LHCN-M2 (cell line): ENCODE measurements around the gene GANC. TPM values are rescaled to one million over a fixed set of nuclear protein-coding genes. Genes with fewer than 3 reads are reported as not detected.
"Not testable (repeated sequence)": the region's sequence is repeated elsewhere in the genome, so short reads cannot be mapped to it uniquely, and the experiment has no call there.

Experiments used
- DNase-seq: peaks from one replicate; pipeline ENCODE4 v3.0.0-alpha.2; 2012; ENCODE audit warnings: low read depth
- total RNA-seq: library from RNA; depleted of rRNA; stranded (reverse); fragments of >200 nt; gene quantifications from 2 replicates; pipeline ENCODE4 v1.2.3, GENCODE V29; 2014

The GANC gene
- total RNA-seq, 1 experiment from 2014 or later = 17.7 TPM

- DNase-seq = no peak
These were observed 9.9 kb downstream of the GANC start for GRCh38 chr15:42282926-42283325.

GRCh38 chr15:42283671-42284070, 10.7 kb downstream of the GANC start:
- DNase-seq = no peak

- no peak for DNase-seq
These were observed 11.6 kb downstream of the GANC start for GRCh38 chr15:42284551-42284950.

DNA sequence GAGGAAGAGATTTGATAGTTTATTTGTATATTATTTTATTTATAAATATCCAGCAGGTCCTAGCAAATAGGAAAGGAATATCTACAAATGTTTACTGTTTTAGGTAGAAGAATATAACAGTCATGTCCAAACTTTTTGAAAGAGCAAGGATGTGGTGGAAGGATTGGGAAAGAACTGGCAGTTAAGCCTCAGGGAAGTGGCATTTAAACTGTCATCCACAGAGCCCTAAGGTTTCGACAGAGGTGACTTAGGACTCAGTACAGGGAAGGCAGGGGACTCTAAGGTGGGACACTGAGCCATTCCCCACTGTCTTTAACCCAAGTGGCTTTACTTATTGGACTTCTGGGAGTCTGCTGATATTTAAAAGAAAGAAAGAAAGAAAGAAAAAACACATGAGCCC, 12.0 kb downstream of the GANC start:
- DNase-seq = no peak

DNA sequence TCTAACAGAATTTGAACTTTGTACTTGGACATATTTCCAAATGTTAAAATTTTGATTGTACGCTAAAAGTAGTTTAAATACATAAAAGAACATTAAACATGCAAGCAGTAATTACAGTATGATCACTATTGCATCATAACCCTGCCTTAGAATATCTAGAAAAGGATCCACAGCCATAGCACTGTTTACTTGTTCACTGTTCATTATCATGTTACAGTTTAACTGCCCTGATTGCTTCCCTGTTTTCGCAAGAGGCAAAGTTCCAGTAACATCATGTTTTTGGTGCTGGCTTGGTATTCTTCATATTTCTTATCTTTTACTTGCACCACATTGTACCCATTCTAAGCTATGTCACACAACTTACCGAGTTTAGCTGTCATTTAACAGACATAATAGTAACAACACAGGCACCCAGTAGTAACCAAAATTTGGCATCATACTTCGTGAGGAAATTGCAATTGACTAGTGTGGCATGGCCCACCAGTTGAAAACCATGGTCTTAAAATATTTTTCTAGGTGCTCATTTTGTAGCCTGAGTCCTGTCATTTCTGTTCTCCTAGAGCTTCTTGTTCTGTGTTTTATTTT, 13.5 kb downstream of the GANC start:
- DNase-seq = no peak

DNA sequence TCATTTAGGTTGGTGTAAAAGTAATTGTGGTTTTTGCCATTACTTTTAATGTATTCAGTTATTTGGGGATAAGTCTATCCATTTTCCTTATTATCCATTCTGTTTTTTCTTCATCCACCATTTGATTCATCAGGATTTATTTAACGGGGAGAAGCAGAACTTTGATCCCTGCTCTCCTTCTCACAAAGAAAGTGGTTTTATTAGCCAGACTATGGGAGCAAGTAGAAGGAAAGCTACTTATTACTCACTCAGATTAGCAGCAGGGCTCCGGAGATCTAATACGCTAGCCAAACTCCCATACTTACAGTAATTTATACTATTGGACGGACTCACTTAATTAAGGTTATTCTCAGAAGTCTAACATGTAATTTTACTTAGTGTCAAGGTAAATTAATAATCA, 14.9 kb downstream of the GANC start:
- DNase-seq = no peak

DNA sequence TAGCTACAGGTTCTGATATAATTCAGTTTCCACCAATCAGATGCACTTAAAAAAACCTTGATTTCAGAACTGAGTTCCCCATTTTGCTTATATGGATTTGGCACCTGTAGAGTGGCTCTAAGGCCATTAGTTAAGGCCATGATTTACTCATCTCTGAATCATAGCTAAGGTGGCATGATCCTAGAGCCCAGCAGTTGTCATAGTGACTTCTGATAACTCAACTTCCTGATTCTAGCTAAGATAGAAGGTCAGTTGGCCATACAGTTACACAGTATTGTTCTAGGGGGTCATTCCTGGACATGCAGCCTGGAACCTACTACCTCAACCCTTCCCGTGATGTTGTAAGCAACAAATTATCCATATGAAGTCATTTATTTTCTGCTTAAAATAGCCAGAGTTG, 16.2 kb downstream of the GANC start:
- no peak for DNase-seq

- not testable (repeated sequence) for DNase-seq
These were observed 28.0 kb downstream of the GANC start for GRCh38 chr15:42301004-42301403.

GRCh38 chr15:42306681-42307080, 33.7 kb downstream of the GANC start:
- DNase-seq = no peak

GRCh38 chr15:42313463-42313862, 40.5 kb downstream of the GANC start:
- no peak for DNase-seq

DNA sequence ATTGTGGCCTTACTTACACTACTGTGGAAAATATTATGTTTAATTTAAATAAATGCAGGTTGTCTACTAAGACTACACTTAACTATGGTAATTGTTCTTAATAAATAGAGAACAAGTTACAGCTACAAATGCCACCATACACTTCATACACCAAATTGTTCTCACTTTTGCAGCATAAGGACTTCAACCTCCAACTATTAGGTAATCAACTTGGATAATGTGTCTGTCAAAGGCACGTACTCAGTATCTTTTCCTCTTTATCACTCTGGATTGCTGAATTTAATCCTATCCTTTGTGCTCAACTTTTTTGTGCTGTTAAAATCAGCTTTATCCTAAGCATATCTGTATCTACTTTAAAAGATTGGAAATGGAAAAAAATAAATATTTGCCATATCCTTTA, 41.8 kb downstream of the GANC start:
- no peak for DNase-seq

DNA sequence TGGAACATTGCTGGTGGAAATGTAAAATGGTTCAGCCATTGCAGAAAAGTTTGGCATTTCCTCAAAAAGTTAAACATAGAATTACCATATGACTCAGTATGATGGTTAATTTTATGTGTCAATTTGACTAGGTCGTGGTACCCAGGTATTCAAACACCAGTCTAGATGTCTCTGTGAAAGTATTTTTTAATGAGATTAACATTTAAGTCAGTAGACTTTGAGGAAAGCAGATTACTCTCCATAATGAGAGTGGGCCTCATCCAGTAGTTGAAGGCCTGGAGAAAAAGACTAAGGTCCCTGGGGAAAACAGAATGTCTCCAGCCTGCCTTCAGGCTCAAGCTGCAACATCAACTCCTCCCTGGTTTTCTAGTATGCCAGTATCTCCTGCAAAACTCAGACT, 42.5 kb downstream of the GANC start:
- no peak for DNase-seq

DNA sequence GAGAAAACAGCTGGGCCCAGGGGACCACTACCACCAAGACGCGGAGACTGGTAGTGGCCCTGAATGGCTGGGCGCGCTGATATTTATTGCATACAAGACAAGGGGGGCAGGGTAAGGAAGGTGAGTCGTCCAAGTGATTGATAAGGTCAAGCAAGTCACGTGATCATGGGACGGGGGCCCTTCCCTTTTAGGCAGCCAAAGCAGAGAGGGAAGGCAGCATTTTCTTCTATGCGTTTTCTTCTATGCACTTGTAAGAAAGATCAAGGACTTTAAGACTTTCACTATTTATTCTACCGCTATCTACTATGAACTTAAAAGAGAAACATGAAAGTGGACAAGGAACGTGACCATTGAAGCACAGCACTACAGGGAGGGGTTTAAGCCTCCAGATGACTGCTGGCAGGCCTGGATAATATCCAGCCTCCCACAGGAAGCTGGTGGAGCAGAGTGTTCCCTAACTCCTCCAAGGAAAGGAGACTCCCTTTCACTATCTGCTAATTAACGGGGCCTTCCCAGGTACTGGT, 43.3 kb downstream of the GANC start:
- DNase-seq = not testable (repeated sequence)

DNA sequence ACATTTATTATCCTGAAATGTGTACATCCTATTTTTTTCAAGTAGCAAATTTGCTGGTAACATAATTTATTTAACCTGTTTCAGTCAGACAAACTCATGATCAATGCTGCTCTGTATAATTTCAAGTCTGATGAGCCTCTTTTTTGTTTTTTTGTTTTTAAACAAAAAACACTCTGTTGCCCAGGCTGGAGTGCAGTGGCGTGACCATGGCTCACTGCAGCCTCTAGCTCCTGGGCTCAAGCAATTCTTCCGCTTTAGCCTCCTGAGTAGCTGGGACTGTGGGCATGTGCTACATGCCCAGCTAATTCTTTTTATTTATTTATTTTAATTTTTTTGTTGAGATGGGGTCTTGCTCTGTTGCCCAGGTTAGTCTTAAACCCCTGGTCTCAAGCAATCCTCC, 46.2 kb downstream of the GANC start:
- no peak for DNase-seq

GRCh38 chr15:42324308-42324707, 51.3 kb downstream of the GANC start:
- peak; percentile 42 for DNase-seq

- DNase-seq = no peak
These were observed 56.2 kb downstream of the GANC start for GRCh38 chr15:42329161-42329560.

GRCh38 chr15:42329992-42330391, 57.0 kb downstream of the GANC start:
- DNase-seq = no peak

DNA sequence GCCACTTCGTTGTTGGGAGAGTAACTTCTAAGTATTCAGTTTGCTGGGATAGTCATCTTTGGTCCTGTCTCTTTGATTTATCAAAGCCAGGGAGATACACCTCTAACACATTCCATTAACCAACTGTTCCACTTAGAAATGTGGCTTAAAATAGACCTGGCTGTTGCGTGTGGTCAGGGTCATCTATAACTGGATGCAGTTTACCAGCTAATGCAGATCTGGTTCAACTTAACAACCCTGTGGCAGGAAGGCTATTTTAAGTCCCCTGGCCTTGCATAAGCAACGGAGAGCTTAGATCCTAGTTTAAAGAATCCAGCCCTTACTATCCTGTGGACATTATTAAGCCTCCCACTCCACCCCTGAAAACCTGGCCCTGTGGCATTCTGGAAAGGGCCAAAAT, 58.2 kb downstream of the GANC start:
- peak; percentile 4 for DNase-seq

GRCh38 chr15:42332331-42332730, 59.3 kb downstream of the GANC start:
- DNase-seq = no peak

DNA sequence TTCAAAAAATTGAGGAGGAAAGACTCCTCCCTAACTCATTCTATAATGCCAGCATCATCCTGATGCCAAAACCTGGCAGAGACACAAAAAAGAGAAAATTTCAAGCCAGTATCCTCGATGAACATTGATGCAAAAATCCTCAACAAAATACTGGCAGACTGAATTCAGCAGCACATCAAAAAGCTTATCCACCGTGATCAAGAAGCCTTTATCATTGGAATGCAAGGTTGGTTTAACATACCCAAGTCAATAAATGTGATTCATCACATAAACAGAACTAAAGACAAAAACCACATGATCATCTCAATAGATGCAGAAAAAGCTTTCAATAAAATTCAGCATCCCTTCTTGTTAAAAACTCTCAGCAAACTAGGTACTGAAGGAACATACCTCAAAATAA, 62.1 kb downstream of the GANC start:
- no peak for DNase-seq

DNA sequence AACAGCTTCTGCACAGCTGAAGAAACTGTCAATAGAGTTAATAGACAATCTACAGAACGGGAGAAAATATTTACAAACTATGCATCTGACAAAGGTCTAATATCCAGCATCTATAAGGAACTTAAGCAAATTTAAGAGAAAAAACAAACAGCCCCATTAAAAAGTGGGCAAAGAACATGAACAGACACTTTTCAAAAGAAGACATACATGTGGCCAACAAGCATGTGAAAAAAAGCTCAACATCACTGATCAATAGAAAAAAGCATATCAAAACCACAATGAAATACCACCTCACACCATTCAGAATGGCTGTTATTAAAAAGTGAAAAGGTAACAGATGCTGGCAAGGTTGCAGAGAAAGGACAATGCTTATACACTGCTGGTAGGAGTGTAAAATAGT, 63.6 kb downstream of the GANC start:
- DNase-seq = not testable (repeated sequence)

- not testable (repeated sequence) for DNase-seq
These were observed 64.1 kb downstream of the GANC start for GRCh38 chr15:42337104-42337503.

- no peak for DNase-seq
These were observed 65.5 kb downstream of the GANC start for GRCh38 chr15:42338500-42338899.

GRCh38 chr15:42343596-42344232, 70.7 kb downstream of the GANC start:
- no peak for DNase-seq
